ENCODE measurements around the gene PRRC2C.
"Not testable (repeated sequence)": the region's sequence is repeated elsewhere in the genome, so short reads cannot be mapped to it uniquely, and the experiment has no call there.

The PRRC2C gene

DNA sequence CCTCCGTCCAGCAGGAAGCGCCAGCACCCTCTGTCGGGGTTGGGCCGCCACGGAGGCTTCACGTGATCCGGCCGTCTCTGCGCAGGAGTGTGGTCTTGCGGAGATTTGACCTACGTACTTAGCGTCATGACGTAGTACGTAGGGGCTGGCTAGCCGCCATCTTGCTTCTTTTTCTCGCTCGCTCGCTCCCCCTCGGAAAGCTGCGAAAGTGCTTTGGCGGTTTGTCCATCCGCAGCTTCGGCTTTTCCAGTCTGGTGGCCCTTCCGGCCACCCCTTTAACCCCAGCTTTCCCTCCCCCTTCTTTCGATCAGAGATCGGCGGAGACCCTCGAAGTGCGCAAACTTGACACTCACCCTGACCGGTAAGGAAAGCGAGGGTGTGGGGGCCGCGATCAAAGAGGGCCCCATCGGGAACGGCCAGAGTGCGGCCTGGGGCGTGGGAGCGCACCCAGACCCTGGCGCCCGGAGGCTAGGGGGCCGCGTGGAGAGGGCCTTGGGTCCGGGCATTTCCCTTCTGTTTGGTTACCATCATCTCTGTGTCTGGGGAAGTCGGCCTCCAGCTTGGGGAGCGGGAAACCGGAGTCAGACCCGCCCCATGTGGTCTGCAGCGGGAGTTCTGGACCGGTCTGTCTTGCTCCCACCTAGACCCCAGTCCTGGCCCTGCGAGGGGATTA is at the start of gene PRRC2C:
PRRC2C (plus strand) TSS at position 156 of the 673 bp plus-strand sequence. CDS start 26,559 bp downstream, outside the sequence.
- DNase-seq = peak; percentile 95

DNA sequence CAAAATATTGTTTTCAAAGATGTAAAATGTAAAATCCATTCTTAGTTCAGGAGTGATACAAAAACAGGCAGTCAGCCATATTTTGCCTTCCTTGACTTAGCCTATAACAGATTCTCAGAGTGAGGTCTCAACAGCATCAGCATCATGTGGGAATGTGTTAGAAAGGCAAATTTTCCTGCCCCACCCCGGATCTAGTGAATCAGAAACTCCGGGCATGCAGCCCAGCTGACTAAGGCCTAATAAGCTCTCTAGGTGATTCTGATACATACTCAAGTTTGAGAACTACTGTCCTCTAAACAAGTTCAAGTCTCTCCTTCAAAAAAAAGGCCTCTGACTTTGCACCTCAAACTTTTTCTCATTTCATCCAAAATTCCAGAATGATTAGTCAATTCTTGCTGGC is 46.9 kb upstream of the PRRC2C start:
- no peak for DNase-seq

DNA sequence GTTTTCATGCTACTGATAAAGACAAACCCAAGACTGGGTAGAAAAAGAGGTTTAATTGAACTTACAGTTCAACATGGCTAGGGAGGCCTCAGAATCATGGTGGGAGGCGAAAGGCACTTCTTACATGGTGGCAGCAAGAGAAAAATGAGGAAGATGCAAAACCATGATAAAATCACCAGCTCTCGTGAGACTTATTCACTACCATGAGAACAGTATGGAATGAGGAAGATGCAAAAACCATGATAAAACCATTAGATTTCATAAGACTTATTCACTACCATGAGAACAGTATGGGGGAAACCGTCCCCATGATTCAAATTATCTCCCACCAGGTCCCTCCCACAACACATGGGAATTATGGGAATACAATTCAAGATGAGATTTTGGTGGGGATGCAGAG is 45.1 kb upstream of the PRRC2C start:
- DNase-seq = not testable (repeated sequence)

DNA sequence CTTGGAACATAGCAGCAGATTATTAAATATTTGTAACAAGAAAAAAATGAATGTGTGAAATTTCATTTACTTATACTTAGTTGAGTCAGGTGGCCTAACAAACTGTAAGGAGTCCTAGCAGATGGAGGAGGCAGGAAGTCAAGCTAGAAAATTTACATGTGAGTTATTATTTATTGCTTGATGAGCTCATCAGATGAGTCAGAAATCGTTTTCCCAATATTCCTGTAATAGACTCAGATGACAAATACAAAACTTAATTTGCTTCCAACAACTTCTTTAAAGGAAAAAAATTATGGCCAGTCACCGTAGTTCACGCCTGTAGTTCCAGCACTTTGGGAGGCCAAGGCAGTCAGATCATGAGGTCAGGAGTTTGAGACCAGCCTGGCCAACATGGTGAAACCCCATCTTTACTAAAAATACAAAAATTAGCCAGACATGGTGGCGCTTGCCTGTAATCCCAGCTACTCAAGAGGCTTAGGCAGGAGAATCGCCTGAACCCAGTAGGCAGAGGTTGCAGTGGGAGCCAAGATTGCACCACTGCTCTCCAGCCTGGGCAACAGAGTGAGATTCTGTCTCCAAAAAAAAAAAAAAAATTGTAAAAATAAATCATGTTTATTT is 43.9 kb upstream of the PRRC2C start:
- not testable (repeated sequence) for DNase-seq

DNA sequence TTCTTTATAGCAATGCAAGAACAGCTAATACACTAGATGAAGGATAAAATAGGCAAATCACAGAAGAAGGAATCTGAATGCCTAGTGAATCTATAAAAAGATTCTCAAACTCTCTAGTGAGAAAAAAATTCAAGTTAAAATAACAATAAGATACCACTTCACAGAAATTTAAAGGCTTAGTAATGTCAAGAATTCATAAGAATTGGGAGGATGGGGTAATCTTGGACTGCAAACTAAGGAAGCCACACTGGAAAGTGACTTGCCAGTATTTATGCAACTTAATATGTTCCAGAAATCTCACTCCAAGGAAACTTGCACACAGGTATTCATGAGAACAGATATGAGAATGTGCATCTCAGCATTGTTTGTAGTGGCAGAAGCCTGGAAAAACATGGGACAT is 38.9 kb upstream of the PRRC2C start:
- no peak for DNase-seq

DNA sequence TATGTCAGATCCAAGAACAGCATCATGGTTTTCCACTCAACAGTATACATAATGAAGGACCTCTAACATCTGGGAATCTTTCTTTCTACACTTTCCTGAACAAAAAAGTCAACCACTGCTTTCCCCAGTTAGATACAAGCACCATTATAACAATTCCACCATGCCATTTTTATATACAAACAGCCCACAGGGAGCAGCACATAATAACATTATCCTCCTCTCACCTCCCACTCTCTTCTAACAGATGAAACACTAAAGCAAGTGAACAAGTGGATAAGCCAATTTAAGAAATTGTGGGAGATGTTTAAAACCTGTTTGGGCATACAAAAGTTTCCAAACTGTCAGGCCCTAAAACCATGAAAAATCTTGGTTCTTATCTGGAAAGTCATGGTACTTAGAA is 29.4 kb upstream of the PRRC2C start:
- no peak for DNase-seq

DNA sequence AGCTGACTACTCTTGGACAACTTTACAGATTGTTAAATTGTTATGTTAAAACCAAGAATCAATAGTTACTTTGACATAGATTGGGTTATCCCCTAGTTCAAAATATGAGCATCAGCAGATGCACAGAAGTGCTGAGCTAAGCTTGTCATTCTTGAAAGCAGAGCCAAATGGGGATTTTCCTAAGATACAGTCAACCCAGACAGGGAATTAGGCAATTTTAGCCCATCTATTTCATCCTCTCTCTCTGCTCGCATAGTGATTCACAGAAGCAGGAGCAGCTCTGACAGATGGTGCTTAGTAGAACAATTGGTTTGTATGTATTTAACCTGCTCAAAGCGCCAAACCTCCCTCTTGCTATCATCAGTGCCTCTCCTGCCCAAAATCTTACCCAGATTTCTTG is 27.9 kb upstream of the PRRC2C start:
- no peak for DNase-seq

DNA sequence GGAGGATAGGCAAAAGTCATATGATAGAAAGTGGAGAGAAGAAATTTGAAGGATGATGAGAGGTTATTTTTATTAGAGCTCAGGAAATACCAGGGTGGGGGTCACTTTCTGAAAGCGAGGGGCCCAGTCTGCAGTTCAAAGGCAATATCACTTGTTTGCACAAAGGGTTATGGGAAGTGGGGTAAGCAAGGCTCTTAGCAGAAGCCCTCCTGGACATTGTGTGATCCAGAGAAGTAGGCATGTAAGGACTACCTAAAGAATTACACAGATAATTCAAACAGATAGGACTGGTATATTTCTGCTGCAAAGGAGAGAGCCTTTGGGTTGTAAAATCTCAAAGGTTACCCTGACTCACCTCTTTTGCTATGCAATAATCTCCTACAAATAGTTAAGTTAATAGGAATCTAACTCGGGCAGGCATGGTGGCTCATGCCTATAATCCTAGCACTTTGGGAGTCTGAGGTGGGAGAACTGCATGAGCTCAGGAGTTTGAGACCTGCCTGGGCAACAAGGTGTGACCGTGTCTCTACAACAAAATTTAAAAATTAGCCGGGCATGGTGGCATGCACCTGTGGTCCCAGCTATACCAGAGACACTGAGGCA is 25.2 kb upstream of the PRRC2C start:
- no peak for DNase-seq

DNA sequence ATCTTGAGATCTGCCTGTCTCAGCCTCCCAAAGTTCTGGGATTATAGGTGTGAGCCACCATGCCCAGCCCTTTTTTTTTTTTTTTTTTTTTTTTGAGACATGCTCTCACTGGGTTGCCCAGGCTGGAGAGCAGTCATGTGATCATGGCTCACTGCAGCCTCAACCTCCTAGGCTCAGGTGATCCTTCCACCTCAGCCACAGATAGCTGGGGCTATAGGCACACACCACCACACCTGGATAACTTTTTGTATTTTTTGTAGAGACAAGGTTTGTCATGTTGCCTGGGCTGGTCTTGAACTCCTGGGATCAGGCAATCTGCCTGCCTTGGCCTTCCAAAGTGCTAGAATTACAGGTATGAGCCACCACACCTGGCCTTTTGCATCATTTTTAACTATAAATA is 17.7 kb upstream of the PRRC2C start:
- no peak for DNase-seq

DNA sequence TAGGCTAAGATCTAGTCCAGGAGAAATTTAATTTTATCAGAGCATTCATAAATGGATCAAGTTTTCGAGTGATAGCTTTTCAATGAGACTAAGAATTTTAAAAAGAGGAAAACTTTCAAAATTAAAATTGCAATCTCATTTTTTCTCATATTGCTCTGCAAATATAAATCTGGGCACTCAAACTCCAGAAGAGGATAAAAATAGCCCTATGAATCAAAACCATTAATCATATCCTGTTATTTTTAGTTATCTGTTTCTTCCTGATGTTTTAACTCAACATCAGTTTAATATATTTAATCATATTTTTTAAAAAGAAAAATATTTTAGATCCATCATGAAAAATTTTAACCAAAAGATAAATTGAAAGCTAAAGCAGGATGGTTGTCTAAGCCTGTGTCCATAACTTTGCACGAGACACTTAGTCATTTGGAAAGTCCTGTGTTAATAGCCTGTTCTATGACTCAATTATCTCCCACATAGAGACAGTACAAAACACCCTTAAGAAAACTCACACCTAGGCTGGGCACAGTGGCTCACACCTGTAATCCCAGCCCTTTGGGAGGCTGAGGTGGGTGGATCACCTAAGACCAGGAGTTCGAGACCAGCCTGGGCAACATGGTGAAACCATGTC is 17.1 kb upstream of the PRRC2C start:
- DNase-seq = no peak

DNA sequence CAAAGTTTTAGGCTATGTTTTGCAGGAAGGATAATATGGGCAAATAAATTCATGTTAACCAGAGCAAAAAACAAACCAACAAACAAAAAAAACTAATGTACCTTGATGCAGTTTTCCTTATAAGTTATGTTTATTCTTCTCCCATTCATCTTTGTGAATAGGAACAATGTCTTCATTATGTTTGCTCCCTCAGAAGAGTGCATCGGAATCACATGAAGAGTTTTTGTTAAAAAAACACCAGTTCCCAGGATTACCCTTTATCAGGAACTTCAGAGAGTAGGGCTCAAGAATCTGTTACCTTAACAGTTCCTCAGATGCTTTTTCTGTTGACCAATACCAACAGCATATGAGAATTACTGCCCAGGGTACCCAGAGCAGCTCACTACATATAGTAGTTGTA is 14.6 kb upstream of the PRRC2C start:
- DNase-seq = no peak

DNA sequence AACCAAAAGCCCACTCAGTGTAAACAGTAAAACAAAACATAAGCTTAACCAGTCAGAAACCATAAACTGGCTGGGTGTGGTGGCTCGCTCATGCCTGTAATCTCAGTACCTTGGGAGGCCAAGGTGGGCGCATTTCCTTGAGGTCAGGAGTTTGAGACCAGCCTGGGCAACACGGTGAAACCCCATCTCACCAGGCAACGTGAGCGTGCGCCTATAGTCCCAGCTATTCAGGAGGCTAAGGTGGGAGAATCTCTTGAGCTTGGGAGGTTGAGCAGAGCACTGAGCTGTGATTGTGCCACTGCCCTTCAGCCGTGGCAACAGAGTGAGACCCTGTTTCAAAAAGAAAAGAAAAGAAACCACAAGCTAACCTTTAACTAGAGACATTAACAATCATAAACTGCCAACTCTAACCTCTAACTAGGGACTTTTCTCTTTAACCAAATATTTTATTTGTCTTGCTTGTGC is 13.1 kb upstream of the PRRC2C start:
- DNase-seq = no peak

DNA sequence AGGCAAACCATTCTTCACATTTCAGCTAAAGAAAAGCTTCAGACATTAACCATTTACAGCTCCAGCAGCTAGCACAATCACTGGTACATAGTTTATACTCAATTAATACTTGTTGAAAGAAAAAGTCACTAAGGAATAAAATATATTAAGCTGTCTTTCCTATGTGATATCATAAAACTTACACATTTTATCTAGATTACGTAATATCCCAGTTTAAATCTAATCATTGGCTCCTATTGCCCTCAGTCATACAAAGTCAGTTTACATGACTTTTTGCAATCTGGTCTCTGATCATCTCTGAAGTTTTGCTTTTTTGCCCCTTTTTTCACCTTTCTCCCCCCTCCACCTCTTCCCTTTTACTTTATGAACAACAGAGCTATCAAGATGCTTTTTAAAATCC is 8.5 kb upstream of the PRRC2C start:
- no peak for DNase-seq

DNA sequence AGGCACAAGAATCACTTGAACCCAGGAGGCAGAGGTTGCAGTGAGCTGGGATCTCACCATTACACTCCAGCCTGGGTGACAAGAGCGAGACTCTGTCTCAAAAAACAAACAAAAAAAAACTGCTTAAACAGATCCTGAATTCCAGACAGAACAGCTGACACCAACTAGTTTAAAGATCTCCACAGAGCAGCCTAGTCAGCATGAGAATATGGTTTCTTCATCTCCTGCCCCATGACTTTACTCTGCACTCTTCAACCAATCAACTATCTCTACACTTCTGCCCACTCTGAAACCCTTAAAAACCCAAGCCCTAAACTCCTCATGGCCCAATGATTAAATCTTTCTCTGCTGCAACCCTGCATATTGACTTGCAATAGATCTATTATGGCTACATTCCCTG is 7.5 kb upstream of the PRRC2C start:
- DNase-seq = no peak

DNA sequence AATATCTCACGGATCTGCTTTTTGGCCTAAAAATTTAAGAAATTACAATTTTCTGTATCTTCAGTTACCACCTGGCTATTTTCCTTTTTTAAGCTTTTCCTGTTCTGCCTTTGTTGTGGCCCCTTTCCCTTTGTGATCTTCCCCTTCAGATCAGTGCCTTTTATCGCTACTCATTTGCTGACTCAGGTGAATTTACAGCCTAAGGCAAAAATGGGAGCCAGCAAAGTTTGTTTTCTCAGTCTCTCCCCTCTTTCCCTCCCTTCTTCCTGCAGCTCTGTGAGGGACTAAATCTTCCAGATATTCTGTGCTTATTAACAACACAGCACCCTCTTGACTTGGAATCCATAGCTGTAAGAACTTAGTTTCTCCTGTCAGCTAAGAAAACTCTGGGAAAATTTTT is 5.3 kb upstream of the PRRC2C start:
- no peak for DNase-seq

DNA sequence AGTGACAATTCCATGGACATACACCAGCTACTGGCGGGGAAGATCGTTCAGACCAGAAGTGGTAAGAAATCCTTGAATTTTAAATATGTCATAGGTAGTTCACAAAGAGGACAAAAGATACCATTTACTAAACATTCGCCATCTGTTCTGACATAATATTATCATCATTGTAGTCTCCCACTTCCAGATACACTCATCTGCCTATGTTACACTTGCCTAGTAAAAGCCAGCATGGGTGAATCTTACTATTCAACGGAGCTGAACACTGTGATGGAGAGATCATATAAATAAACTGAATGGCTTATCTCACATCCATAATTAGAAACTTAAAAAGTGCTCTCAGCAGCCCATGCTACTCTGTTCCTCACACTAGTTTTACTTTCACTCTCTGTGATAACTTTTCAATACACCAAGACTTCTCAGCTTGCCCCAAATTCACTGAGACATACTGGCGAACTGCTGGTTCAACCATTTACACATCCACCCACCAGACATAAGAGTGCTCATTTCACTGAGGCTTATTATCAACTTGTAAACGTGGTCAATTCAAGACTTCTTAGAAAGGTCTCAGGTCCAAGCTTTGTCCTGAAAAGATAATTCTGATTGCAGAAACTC is 463 bp upstream of the PRRC2C start:
- DNase-seq = no peak

DNA sequence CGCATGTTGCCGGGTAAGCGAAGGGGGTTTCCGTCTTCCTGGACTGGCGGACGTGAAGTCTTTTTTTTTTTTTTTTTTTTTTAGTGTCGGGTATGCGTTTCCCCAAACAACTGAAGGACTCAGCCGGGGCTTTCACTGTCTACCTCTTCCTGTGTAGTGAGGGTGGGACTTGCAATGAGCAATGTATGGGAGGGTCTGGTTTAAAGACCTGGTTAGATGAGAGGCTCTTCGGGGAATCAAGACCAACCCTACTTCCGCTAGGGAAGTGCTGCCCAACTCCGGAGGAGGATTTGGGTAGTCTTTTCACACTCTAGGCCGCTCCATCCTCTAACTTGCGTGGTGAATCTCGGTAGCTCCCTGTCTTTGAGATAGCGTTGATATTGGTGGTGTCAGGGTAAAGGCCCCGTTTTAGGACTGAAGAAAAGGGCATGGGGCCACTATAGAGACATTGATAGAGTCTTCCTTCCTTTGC is 754 bp downstream of the PRRC2C start:
- DNase-seq = peak; percentile 94

DNA sequence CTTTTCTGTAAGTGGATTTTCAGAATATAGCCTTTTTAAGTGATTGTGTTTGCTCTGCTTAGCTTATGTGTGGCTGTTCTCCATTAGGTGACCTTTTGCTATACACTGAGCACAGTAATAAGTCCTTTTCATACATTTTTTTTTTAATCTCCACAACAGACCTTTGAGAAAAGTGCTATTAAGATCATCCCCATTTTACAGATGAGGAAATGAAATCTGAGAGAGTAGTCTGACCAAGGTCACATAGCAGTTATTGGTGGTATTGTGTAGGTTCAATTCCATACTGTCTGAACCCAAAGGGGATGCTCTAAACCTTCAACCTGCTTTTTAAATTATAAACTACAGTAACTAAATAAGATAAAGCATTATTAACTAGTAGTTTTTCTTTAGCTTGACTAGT is 1.7 kb downstream of the PRRC2C start:
- no peak for DNase-seq

DNA sequence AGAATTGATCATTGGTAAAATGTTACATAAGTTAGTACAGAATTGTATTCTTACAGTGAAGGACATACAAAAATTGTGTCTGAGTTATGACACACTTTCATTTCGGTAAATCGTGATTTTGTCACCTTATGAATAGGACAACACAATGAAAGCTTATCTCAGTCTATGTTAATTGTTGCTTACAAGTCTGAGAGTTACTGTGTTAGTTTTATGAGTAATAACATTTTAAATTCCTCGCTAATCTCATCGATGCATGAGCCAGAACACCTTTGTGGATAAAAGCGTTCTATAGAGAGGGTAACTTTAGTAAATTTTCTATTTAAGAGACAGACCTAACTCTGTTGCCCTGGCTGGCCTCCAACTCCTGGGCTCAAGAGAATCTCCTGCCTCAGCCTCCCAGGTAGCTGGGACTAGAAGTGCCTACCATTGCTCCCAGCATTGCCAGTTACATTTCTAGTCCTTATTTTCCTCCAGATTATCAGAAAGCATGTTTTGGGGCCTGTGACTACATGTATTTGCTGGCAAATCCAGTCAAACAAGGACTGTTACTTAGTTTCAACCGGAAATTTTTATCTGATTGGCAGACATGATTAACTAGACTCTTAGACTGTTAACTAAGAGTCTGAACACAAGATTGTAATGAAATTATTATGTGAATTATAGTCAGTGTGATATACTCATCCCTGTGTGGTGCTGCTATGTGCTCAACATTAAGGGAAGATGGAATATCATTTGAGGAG is 3.0 kb downstream of the PRRC2C start:
- DNase-seq = no peak

DNA sequence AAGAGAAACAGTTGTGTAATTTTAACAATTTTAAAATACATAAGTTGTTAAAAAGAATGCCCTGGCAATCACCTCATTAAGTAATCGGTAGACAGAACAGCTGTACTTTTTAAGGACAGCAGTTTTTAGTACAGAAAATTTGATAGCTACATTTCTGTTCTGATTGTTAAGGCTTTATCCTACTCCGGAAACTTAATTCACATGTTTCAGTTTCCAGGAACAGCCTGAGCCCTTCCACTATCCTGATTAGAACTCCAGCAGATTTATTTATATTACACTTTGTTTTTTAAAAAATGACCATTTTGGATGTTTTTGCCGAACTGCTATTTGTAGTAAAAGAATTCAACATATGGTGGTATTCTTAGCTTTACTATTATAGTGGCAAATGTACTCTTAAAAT is 8.7 kb downstream of the PRRC2C start:
- DNase-seq = no peak

DNA sequence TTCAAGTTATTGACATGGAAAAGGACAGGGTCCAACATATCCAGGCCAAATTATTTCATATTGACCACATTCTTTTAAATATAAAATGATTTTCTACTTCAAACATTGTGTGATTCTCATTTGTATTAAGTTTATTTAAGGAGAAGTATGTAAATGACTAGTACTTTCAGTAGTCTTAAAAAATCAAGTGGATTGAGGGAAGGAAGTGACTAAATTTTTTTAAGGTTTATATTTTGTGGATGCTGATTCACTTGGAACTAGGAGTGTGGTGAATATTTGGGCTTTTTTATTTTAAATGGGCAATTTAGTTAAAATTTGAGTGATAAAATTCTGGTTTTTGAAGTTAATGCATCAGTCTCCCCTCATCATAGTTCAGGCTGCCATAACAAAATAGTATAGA is 10.1 kb downstream of the PRRC2C start:
- DNase-seq = no peak

DNA sequence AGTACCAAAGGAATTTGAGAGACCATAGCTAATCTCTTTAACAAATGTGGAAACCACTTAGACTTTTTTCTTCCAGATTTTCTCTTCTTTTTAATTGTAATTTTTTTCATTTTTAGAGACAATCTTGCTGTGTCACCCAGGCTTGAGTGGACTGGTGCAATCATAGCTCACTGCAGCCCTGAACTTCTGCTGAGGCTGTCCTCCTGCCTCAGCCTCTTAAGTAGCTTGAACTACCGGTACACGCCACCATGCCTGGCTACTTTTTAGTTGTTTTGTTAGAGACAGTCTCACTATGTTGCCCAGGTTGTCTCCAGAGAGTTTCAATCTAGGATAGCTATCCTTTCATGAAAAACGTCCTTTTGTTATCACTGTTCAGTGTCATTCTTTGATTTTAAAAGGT is 15.0 kb downstream of the PRRC2C start:
- no peak for DNase-seq

DNA sequence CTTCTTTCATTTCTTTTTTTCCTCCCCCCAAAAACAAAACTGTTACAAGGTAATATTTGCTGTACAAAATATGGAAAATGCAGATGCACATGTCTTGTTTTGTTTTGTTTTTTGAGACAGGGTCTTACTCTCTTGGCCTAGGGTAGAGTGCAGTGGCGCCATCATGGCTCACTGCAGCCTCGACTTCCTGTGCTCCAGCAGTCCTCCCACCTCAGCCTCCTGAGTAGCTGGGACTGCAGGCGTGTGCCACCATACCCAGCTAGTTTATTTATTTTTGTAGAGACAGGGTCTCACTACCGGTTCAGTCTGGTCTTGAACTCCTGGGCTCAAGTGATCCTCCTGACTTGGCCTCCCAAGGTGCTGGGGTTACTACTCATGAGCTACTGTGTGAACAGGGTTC is 15.5 kb downstream of the PRRC2C start:
- DNase-seq = no peak

Data from CD4-positive, alpha-beta T cell treated with Interleukin-15 for 1 hour (primary cell).